T-cell (primary cell): ENCODE results near the gene VKORC1L1. TPM values are rescaled to one million over a fixed set of nuclear protein-coding genes. Genes with fewer than 3 reads are reported as not detected.
"Not testable (repeated sequence)": the region's sequence is repeated elsewhere in the genome, so short reads cannot be mapped to it uniquely, and the experiment has no call there.

ENCODE experiments used
- ATAC-seq, 4 experiments: fragments of 200-7000 bp in 3 of 4; fragments of 150-1000 bp in 1 of 4; cut with Tn5 transposase; replicated peaks in 1 of 4; 1 replicate in 3 of 4; 2 replicates in 1 of 4; pipeline ENCODE4 v1.10.0; 2021; ENCODE audit warnings: moderate library complexity in 3 of 4, mild to moderate bottlenecking in 2 of 4, moderate number of reproducible peaks in 1 of 4
- CTCF ChIA-PET, 2 donors: fragments of 300-600 bp; sonication (Branson Sonifier 250); formaldehyde crosslinking; loops; one replicate each; lab custom pipeline; 2022; ENCODE audit warnings: antibody characterized with exemption in 2 of 2; lab: Charles Lee
- POLR2A ChIA-PET, 2 donors: fragments of 300-600 bp; sonication (Branson Sonifier 250); formaldehyde crosslinking; loops; one replicate each; lab custom pipeline; 2022; ENCODE audit warnings: antibody characterized with exemption in 2 of 2; lab: Charles Lee
- DNase-seq, 35 experiments: peaks; one replicate each; pipeline versions ENCODE4 v3.0.0 to v3.0.0-alpha.2; 2013 to 2023
- H3K27ac ChIP-seq: one replicate; pipeline ENCODE4 v1.5.1; 2013; ENCODE audit warnings: low read length
- H3K27me3 ChIP-seq, 2 experiments: replicated peaks in 1 of 2; 1 replicate in 1 of 2; 2 replicates in 1 of 2; pipeline versions ENCODE4 v1.6.1 to v1.7.0; 2013; ENCODE audit warnings: low read length in 1 of 2, mixed read lengths in 1 of 2; ENCODE audit not compliant: control insufficient read depth in 2 of 2, insufficient read depth in 2 of 2; ENCODE audit errors: extremely low read depth in 1 of 2
- H3K36me3 ChIP-seq, 2 donors: 1 replicate in 1 of 2; 2 replicates in 1 of 2; pipeline versions ENCODE4 v1.6.1 to v1.7.0; 2013; ENCODE audit warnings: low read length in 1 of 2; ENCODE audit not compliant: control insufficient read depth in 2 of 2, insufficient read depth in 1 of 2; ENCODE audit errors: extremely low read depth in 1 of 2
- H3K4me1 ChIP-seq, 2 experiments: 1 replicate in 1 of 2; 2 replicates in 1 of 2; pipeline versions ENCODE4 v1.6.1 to v1.7.0; 2013; ENCODE audit warnings: low read length in 2 of 2, mixed read lengths in 1 of 2; ENCODE audit not compliant: insufficient read depth in 2 of 2, control insufficient read depth in 1 of 2; ENCODE audit errors: extremely low read depth in 1 of 2
- H3K4me3 ChIP-seq, 2 donors: 1 replicate in 1 of 2; 2 replicates in 1 of 2; pipeline versions ENCODE4 v1.5.1 to v1.7.0; 2013; ENCODE audit warnings: mild to moderate bottlenecking in 2 of 2, low read length in 1 of 2, moderate library complexity in 1 of 2; ENCODE audit not compliant: control insufficient read depth in 1 of 2; ENCODE audit errors: extremely low read depth in 1 of 2
- H3K9me3 ChIP-seq: 2 replicates; pipeline ENCODE4 v1.7.0; 2013
- H3K27ac Mint-ChIP-seq, 2 donors: one replicate each; pipeline ENCODE4 v1.8.0; 2020 to 2021; ENCODE audit warnings: mild to moderate bottlenecking in 2 of 2, mixed read lengths in 2 of 2
- H3K27me3 Mint-ChIP-seq, 2 donors: one replicate each; pipeline ENCODE4 v1.8.0; 2021 to 2022; ENCODE audit warnings: mixed read lengths in 2 of 2
- H3K36me3 Mint-ChIP-seq: one replicate; pipeline ENCODE4 v1.8.0; 2021; ENCODE audit warnings: mixed read lengths
- H3K4me1 Mint-ChIP-seq, 3 donors: one replicate each; pipeline ENCODE4 v1.8.0; 2020 to 2022; ENCODE audit warnings: mixed read lengths in 3 of 3, mild to moderate bottlenecking in 1 of 3
- H3K4me3 Mint-ChIP-seq, 3 donors: one replicate each; pipeline ENCODE4 v1.8.0; 2020 to 2022; ENCODE audit warnings: mild to moderate bottlenecking in 3 of 3, mixed read lengths in 3 of 3, moderate library complexity in 3 of 3
- H3K9me3 Mint-ChIP-seq, 3 donors: one replicate each; pipeline ENCODE4 v1.8.0; 2020 to 2022; ENCODE audit warnings: mixed read lengths in 3 of 3
- WGBS: methylation state at CpG from one replicate; pipeline ENCODE4 v1.1.5; 2013; ENCODE audit warnings: missing lambda C conversion rate; ENCODE audit not compliant: insufficient coverage; 5-methylcytosine and 5-hydroxymethylcytosine counted together
- total RNA-seq, 35 experiments: library from RNA in 6 of 35; stranded (reverse) in 6 of 35; fragments of 120-200 nt in 1 of 35; gene quantifications; one replicate each; pipeline versions ENCODE4 v1.2.1 to v1.2.4 and lab custom pipeline; 2013 to 2026

Gene VKORC1L1
- total RNA-seq (10 to 100 TPM in 3 of 5 donors, 1 to 10 TPM in 2; 3.8 to 13.2 (median 10.8) TPM), total RNA-seq (lab: John Stamatoyannopoulos, UW) (8.4 to 66.1 (median 28.4) reads per million in 29 experiments)
- 9.8 TPM for total RNA-seq (2013)

DNA sequence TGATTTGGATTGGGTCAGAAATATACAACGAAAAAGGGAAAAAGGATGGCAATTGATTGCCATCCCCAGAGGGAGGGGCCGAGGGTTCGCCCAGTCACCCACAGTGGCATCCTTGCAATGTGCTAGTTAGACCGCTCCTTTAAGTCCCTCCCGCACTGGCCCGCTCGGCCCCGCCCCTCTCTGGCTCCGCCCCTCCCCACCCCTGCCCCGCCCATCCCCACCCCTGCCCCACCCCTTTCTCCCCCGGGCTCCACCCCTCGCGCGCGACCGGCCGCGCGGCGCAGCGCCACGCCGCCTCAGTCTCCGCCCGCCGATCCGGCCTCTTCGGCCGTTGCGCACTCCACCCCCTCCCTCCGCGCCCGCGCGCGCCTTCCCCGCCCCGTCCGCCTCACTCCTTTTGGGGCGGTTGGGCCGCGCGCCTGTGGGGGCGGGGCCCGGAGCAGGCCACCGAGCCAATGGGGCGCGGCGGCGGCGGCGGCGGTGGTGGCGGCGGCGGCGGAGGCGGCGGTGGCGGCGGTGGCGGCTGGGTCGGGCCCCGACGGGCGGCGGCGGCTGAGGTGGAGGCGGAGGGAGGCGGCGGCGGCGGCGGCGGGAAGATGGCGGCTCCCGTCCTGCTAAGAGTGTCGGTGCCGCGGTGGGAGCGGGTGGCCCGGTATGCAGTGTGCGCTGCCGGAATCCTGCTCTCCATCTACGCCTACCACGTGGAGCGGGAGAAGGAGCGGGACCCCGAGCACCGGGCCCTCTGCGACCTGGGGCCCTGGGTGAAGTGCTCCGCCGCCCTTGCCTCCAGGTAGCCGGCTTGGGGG lies at the start of gene VKORC1L1:
VKORC1L1 (plus strand) TSS at position 299 of the 806 bp plus-strand sequence; CDS start at position 597, 298 bp downstream.
- Histone ChIP-seq H3K27me3 (peaks cover 0 to 3% of the 10 kb centered on the region in 2 experiments), H3K36me3 (no peaks in the 10 kb centered on the region), H3K9me3 (no peaks in the 10 kb centered on the region), H3K4me3 (peak within 1 kb of the TSS; percentile 47 to 73), H3K4me1 (peaks cover 0 to 13% of the 10 kb centered on the region in 2 experiments), H3K27ac (no peak within 1 kb of the TSS)
- peak; percentile 91 to 94 (median 94) for ATAC-seq
- Mint-ChIP-seq H3K36me3 (no peaks in the 10 kb centered on the region), H3K27me3 (no peaks in the 10 kb centered on the region), H3K9me3 (no peaks in the 10 kb centered on the region), H3K4me1 (peaks cover 0 to 9% (median 6%) of the 10 kb centered on the region in 3 donors), H3K4me3 (peak within 1 kb of the TSS; percentile 75 to 86 (median 78)), H3K27ac (peak within 1 kb of the TSS; percentile 39 to 69)
- 0% methylated on average over 66 of the region's 94 CpGs for WGBS
- ChIA-PET CTCF (no interaction called here), POLR2A (no interaction called here)
- DNase-seq = peak; percentile 82 to 96 (median 90)

DNA sequence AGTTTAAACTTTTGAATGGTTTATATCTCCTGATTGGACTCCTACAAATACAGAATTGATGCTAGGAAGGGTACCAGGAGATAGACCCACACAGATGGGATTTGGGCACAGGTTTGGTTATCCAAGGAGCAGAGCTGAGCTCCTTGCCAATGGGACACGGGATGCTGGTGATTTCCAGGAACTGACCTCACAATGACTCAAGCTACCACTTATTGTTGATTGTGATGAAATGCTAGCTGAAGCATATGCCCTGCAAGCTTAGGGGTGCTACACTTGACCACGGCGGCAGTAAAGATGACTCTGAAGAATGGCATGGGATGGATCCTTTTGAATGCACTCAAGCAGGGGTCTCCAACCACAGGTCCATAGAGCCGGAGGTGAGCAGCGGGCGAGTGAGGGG lies 45.5 kb upstream of the VKORC1L1 start:
- ATAC-seq = no peak
- Mint-ChIP-seq H3K36me3 (peaks cover 4% of the 10 kb centered on the region), H3K4me3 (no peak overlapping the region), H3K27me3 (no peaks in the 10 kb centered on the region), H3K4me1 (no peaks in the 10 kb centered on the region), H3K9me3 (no peaks in the 10 kb centered on the region), H3K27ac (no peak overlapping the region)
- Histone ChIP-seq H3K36me3 (no peaks in the 10 kb centered on the region), H3K27me3 (no peaks in the 10 kb centered on the region), H3K9me3 (no peaks in the 10 kb centered on the region), H3K4me3 (no peak overlapping the region), H3K27ac (no peak overlapping the region), H3K4me1 (no peaks in the 10 kb centered on the region)
- WGBS = 90% methylated on average over 2 of the region's 6 CpGs
- ChIA-PET POLR2A (no interaction called here), CTCF (no interaction called here)
- no peak for DNase-seq

DNA sequence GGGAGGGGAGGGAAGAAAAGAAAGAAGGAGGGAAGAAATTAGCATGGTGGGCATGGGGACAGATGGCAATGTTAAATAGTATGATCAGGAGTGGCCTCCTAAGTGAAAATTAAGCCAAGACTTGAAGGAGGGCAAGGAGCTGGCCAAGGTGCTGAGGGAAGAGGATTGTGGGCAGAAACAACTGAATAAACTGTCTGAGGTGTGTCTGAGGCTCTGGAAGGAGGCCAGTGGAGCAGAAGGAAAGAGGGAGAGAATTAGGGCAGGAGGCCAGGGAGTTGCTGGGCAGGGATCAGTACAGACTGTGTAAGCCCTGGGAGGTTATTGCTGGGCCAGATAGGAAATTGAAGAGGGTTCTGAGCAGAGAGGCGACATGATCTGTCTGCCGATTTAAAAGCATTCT lies 40.6 kb upstream of the VKORC1L1 start:
- 83% methylated on average over 2 of the region's 2 CpGs for WGBS
- Mint-ChIP-seq H3K36me3 (no peaks in the 10 kb centered on the region), H3K27me3 (no peaks in the 10 kb centered on the region), H3K27ac (no peak overlapping the region), H3K4me1 (peaks cover 8 to 11% (median 9%) of the 10 kb centered on the region in 3 donors), H3K9me3 (no peaks in the 10 kb centered on the region), H3K4me3 (no peak overlapping the region)
- POLR2A ChIA-PET = no interaction called here
- no peak overlapping the region for H3K27ac ChIP-seq
- CTCF ChIA-PET = no interaction called here
- no peaks in the 10 kb centered on the region for H3K36me3 ChIP-seq
- no peak for DNase-seq
- ATAC-seq = no peak
- H3K4me1 ChIP-seq = no peaks in the 10 kb centered on the region
- no peaks in the 10 kb centered on the region for H3K9me3 ChIP-seq
- no peak overlapping the region for H3K4me3 ChIP-seq
- H3K27me3 ChIP-seq = no peaks in the 10 kb centered on the region

DNA sequence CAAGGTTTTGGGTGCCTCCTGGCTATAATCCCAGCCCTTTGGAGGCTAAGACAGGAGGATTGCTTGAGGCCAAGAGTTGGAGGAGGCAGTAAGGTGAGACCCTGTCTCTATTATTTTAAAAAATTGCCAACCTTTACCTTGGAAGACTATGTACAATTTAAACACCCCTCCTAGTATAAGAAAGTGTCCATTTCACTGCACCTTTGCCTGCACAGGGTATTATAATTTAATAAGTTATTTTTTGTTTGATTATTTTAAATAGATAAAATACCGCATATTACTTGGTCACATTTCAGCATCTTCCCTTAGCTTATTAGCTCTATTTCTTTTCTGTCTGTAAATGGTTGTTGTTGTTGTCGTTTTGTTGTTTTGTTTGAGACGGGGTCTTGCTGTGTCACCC lies 36.2 kb upstream of the VKORC1L1 start:
- POLR2A ChIA-PET, H3K27ac ChIP-seq, H3K27ac Mint-ChIP-seq, H3K4me3 ChIP-seq, H3K9me3 Mint-ChIP-seq, H3K36me3 ChIP-seq, ATAC-seq, H3K4me1 ChIP-seq, H3K9me3 ChIP-seq, H3K4me3 Mint-ChIP-seq, H3K36me3 Mint-ChIP-seq, H3K27me3 ChIP-seq, H3K27me3 Mint-ChIP-seq, DNase-seq: not testable (repeated sequence)
- CTCF ChIA-PET = interaction anchor here in 1 of 2 donors (0.6 kb wide), 1 partner anchor 145 kb away, joined by 5 read pairs; no protein-coding TSS in a partner anchor
- WGBS = no CpG with 5 or more reads among the region's 3 CpGs
- peaks cover 9 to 11% (median 10%) of the 10 kb centered on the region in 3 donors for H3K4me1 Mint-ChIP-seq

DNA sequence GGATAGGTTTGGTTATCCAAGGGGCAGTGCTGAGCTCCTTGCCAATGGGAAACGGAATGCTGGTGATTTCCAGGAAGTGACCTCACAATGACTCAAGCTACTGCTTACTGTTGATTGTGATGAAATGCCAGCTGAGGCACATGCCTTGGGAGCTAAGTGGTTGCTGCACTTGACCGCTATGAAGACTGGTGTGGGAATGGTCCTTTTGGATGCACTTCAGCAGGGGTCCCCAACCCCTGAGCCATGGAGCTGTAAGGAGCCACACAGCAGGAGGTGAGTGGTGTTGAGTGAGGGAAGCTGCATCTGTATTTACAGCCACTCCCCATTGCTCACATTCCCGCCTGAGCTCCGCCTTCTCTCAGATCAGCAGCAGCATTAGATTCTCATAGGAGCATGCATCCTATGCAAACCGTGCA lies 35.3 kb upstream of the VKORC1L1 start:
- H3K27ac ChIP-seq, H3K27ac Mint-ChIP-seq, H3K4me3 ChIP-seq, POLR2A ChIA-PET, H3K4me3 Mint-ChIP-seq, H3K27me3 ChIP-seq, H3K9me3 ChIP-seq, H3K36me3 Mint-ChIP-seq, H3K36me3 ChIP-seq, H3K9me3 Mint-ChIP-seq, H3K27me3 Mint-ChIP-seq, DNase-seq, ATAC-seq, H3K4me1 ChIP-seq, CTCF ChIA-PET: not testable (repeated sequence)
- H3K4me1 Mint-ChIP-seq = peaks cover 9 to 14% (median 11%) of the 10 kb centered on the region in 3 donors
- 87% methylated on average over 3 of the region's 5 CpGs for WGBS

DNA sequence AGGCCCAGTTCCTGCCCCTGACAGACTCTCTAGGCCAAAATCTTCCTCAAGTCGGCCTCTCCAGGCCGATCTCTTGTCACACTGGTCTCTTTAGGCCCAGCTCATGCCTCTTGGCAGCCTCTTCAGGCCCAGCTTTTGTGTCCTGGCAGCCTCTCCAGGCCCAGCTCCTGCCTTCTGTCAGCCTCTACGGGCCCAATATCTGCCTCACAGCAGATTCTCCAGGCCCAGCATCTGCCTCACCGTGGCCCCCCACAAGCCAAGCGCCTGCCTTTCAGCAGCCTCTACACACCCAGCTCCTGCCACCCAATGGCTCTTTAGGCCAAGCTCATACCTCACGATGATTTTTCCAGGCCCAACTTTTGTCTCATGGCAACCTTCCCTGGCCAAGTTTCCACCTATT lies 33.0 kb upstream of the VKORC1L1 start:
- DNase-seq = no peak
- Histone ChIP-seq H3K4me1 (no peaks in the 10 kb centered on the region), H3K4me3 (no peak overlapping the region), H3K9me3 (no peaks in the 10 kb centered on the region), H3K27me3 (no peaks in the 10 kb centered on the region), H3K36me3 (no peaks in the 10 kb centered on the region), H3K27ac (no peak overlapping the region)
- Mint-ChIP-seq H3K27me3 (no peaks in the 10 kb centered on the region), H3K36me3 (no peaks in the 10 kb centered on the region), H3K27ac (no peak overlapping the region), H3K9me3 (no peaks in the 10 kb centered on the region), H3K4me1 (peaks cover 8 to 14% (median 10%) of the 10 kb centered on the region in 3 donors), H3K4me3 (no peak overlapping the region)
- no peak for ATAC-seq
- WGBS = 89% methylated on average over 6 of the region's 6 CpGs
- POLR2A ChIA-PET = no interaction called here
- CTCF ChIA-PET = interaction anchor here (0.5 to 0.6 kb wide), 2 partner anchors 827 to 1521 kb away, joined by 3 to 4 read pairs; no protein-coding TSS in a partner anchor
